ENCODE data around the gene CYTH1. TPM values are rescaled to one million over a fixed set of nuclear protein-coding genes. Genes with fewer than 3 reads are reported as not detected.

The CYTH1 gene
- polyA plus RNA-seq, 4 donors = 37.6 to 46.3 (median 38.9) TPM

DNA sequence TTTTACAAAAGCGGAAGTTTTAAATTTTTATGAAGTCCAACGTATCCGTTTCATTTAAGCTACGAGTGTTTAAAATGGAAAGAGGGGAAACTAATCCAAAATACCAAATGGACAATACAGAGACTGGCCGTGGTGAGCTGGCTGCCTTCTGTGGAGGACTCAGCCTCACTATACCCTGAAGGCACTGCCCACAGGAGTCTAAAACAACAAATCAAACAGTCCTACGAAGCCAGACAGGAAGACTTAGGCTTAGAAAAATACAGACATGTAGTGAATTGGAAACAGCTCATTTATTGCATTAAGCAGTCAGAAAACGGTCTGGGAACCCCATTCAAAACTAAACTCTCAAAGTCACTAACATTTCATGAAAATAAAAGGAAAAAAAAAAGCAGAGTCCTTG, 75.1 kb downstream of the CYTH1 start:
- WGBS, 3 donors = 88 to 96% (median 94%) methylated on average over 7 of the region's 7 CpGs
- Histone ChIP-seq H3K4me3 (ENCODE audit: low read depth in 1 of 3, low read length in 3 of 3) (no peak overlapping the region), H3K27ac (ENCODE audit: low read depth in 1 of 3, low read length in 2 of 3) (no peak overlapping the region), H3K27me3 (ENCODE audit: control insufficient read depth in 3 of 3, insufficient read depth in 3 of 3, low read length in 3 of 3) (no peaks in the 10 kb centered on the region), H3K9me3 (ENCODE audit: control insufficient read depth in 2 of 2, insufficient read depth in 1 of 2, low read depth in 1 of 2, low read length in 1 of 2) (no peaks in the 10 kb centered on the region), H3K36me3 (ENCODE audit: control insufficient read depth in 3 of 3, insufficient read depth in 2 of 3, low read depth in 1 of 3, low read length in 3 of 3) (peaks cover 4 to 28% (median 6%) of the 10 kb centered on the region in 3 donors), H3K4me1 (ENCODE audit: control insufficient read depth in 3 of 3, insufficient read depth in 2 of 3, low read depth in 1 of 3, low read length in 2 of 3) (peaks cover 0 to 6% (median 0%) of the 10 kb centered on the region in 3 donors)
- DNase-seq (no peak), FAIRE-seq (no peak)

DNA sequence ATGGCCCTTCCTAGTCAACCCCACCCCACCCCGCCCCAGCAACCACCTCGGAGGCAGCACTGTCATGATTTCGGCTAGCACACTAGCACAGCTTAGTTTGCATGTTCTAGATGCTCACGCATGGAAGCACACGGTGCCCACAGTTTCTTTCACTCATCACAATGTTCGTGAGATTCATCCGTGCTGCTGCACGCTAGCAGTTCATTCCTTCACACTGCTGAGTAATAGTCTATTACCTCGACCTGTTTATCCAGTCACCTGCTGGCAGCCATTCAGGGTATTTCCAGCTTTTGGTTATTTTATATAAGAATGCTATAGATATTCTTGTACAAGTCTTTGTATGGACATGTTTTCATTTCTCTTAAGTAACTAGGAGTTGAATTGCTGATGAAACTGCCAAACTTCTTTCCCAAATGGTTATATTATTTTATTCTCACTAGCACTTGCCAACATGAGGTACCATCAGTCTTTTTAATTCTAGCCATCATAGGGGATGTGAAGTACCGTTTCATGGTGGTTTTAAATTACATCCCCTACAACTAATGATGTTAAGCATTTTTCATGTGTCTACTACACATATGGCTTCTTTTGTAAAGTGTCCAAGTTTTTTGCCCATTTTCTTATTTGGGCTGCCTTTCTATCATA, 75.7 kb downstream of the CYTH1 start:
- Histone ChIP-seq H3K27me3 (ENCODE audit: control insufficient read depth in 3 of 3, insufficient read depth in 3 of 3, low read length in 3 of 3) (no peaks in the 10 kb centered on the region), H3K36me3 (ENCODE audit: control insufficient read depth in 3 of 3, insufficient read depth in 2 of 3, low read depth in 1 of 3, low read length in 3 of 3) (peaks cover 4 to 34% (median 12%) of the 10 kb centered on the region in 3 donors), H3K4me1 (ENCODE audit: control insufficient read depth in 3 of 3, insufficient read depth in 2 of 3, low read depth in 1 of 3, low read length in 2 of 3) (peaks cover 0 to 6% (median 0%) of the 10 kb centered on the region in 3 donors), H3K27ac (ENCODE audit: low read depth in 1 of 3, low read length in 2 of 3) (no peak overlapping the region), H3K9me3 (ENCODE audit: control insufficient read depth in 2 of 2, insufficient read depth in 1 of 2, low read depth in 1 of 2, low read length in 1 of 2) (no peaks in the 10 kb centered on the region), H3K4me3 (ENCODE audit: low read depth in 1 of 3, low read length in 3 of 3) (no peak overlapping the region)
- DNase-seq (no peak), FAIRE-seq (no peak)
- WGBS, 3 donors = 78 to 82% (median 79%) methylated on average over 10 of the region's 10 CpGs

DNA sequence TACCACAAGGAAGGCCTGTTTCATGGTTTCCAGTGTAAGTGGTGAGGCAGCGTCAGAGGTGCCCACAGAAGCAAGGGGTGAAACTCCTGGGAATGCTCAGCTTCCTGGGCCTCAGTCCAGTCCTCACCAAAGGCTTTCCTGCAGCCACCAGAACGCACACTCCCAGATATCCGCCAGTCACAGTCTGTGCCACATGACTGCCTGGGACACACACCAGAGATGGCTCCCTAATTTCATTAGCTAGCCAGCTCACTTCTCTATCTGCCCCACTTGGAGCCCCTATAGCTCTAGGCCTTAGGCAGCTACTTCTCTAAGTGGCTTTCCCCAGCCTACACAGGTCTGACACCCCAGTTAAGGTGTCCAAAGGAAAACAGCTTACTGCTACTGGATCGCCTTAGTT, 77.0 kb downstream of the CYTH1 start:
- H3K27ac ChIP-seq (ENCODE audit: low read depth in 1 of 3, low read length in 2 of 3) = no peak overlapping the region
- FAIRE-seq = no peak
- no peaks in the 10 kb centered on the region for H3K9me3 ChIP-seq (ENCODE audit: control insufficient read depth in 2 of 2, insufficient read depth in 1 of 2, low read depth in 1 of 2, low read length in 1 of 2)
- H3K36me3 ChIP-seq (ENCODE audit: control insufficient read depth in 3 of 3, insufficient read depth in 2 of 3, low read depth in 1 of 3, low read length in 3 of 3) = peaks cover 7 to 35% (median 15%) of the 10 kb centered on the region in 3 donors
- no peaks in the 10 kb centered on the region for H3K27me3 ChIP-seq (ENCODE audit: control insufficient read depth in 3 of 3, insufficient read depth in 3 of 3, low read length in 3 of 3)
- no peak for DNase-seq
- 94 to 95% (median 95%) methylated on average over 4 of the region's 4 CpGs for WGBS, 3 donors
- H3K4me1 ChIP-seq (ENCODE audit: control insufficient read depth in 3 of 3, insufficient read depth in 2 of 3, low read depth in 1 of 3, low read length in 2 of 3) = peaks cover 0 to 6% (median 0%) of the 10 kb centered on the region in 3 donors
- H3K4me3 ChIP-seq (ENCODE audit: low read depth in 1 of 3, low read length in 3 of 3) = no peak overlapping the region

DNA sequence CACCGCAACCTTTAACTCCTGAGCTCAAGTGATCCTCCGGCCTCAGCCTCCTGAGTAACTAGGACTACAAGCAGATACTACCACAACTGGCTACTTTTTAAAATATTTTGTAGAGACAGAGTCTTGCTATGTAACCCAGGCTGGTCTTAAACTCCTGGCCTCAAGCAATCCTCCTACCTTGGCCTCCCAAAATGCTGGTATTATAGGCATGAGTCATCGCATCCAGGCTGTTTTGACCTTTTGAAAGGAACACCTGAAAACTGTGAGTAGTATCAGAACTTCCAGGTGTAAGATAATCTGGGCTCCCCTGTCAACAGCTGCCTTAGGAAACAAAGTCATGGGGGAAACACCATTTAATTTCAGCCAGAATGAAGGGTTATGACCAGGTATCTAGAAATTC, 77.5 kb downstream of the CYTH1 start:
- Histone ChIP-seq H3K4me3 (ENCODE audit: low read depth in 1 of 3, low read length in 3 of 3) (no peak overlapping the region), H3K9me3 (ENCODE audit: control insufficient read depth in 2 of 2, insufficient read depth in 1 of 2, low read depth in 1 of 2, low read length in 1 of 2) (no peaks in the 10 kb centered on the region), H3K4me1 (ENCODE audit: control insufficient read depth in 3 of 3, insufficient read depth in 2 of 3, low read depth in 1 of 3, low read length in 2 of 3) (peaks cover 0 to 6% (median 0%) of the 10 kb centered on the region in 3 donors), H3K36me3 (ENCODE audit: control insufficient read depth in 3 of 3, insufficient read depth in 2 of 3, low read depth in 1 of 3, low read length in 3 of 3) (peaks cover 9 to 38% (median 20%) of the 10 kb centered on the region in 3 donors), H3K27me3 (ENCODE audit: control insufficient read depth in 3 of 3, insufficient read depth in 3 of 3, low read length in 3 of 3) (no peaks in the 10 kb centered on the region), H3K27ac (ENCODE audit: low read depth in 1 of 3, low read length in 2 of 3) (no peak overlapping the region)
- FAIRE-seq (no peak), DNase-seq (no peak)
- 93 to 99% (median 95%) methylated on average over 3 of the region's 3 CpGs for WGBS, 3 donors

DNA sequence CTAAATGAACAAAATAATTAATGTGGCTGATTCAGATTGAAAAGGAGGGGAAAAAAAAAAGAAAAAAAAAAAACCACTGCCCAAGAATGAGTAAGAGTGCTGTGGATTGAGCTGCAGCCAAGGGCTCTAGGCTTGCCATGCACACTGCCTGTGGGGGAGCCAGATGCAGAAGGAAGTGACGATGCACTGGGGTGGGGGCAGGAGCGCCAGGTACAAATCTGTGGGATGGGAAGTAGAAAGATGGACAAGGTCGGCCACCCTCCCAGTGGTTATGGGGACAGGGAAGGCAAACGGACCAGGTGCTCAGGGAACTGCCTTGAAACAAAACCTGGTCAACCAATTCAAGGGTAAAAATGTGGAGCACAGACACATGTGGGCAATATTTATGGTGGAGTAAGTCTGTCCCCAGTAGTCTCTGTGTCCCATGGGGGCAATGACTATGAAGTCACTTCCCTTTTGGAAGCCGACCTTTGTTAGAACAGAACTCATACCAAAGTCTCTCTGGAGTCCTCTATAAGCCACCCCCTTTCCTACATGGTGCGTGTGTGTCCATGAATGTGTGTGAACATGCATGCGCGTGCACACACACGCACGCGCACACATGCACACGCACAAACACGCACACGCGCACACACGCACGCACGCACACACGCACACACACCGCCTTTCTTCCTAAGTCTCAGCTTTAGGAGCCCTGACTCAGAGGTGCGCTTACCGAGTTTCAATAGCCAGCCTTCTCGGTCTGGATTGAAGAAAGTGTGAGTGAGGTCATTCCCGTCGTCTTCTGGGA, 84.3 kb downstream of the CYTH1 start:
- no peaks in the 10 kb centered on the region for H3K4me1 ChIP-seq (ENCODE audit: control insufficient read depth in 3 of 3, insufficient read depth in 2 of 3, low read depth in 1 of 3, low read length in 2 of 3)
- no peak overlapping the region for H3K4me3 ChIP-seq (ENCODE audit: low read depth in 1 of 3, low read length in 3 of 3)
- H3K27me3 ChIP-seq (ENCODE audit: control insufficient read depth in 3 of 3, insufficient read depth in 3 of 3, low read length in 3 of 3) = no peaks in the 10 kb centered on the region
- FAIRE-seq (no peak), DNase-seq (no peak)
- no peaks in the 10 kb centered on the region for H3K9me3 ChIP-seq (ENCODE audit: control insufficient read depth in 2 of 2, insufficient read depth in 1 of 2, low read depth in 1 of 2, low read length in 1 of 2)
- H3K27ac ChIP-seq (ENCODE audit: low read depth in 1 of 3, low read length in 2 of 3) = no peak overlapping the region
- 93 to 97% (median 95%) methylated on average over 25 of the region's 25 CpGs for WGBS, 3 donors
- H3K36me3 ChIP-seq (ENCODE audit: control insufficient read depth in 3 of 3, insufficient read depth in 2 of 3, low read depth in 1 of 3, low read length in 3 of 3) = peaks cover 27 to 52% (median 51%) of the 10 kb centered on the region in 3 donors

DNA sequence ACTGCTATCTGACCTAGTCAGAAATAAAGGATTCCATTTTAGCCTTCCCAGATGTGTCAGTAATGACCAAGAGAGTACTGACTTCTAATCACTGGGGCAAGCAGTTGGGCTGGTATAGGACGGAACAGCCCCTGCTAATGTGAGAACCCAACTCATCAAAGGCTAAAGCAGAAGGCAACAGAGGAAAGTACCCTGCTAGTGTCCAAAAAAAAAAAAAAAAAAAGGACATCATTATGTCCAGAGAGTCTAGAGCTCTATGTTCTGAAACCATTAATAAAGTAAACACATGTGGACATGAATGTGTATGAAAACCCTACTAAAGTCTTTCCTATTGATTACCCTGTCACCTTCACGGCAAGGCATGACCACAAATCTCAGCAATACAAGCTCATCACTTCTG, 85.0 kb downstream of the CYTH1 start:
- 87 to 95% (median 88%) methylated on average over 2 of the region's 2 CpGs for WGBS, 3 donors
- Histone ChIP-seq H3K27me3 (ENCODE audit: control insufficient read depth in 3 of 3, insufficient read depth in 3 of 3, low read length in 3 of 3) (no peaks in the 10 kb centered on the region), H3K9me3 (ENCODE audit: control insufficient read depth in 2 of 2, insufficient read depth in 1 of 2, low read depth in 1 of 2, low read length in 1 of 2) (no peaks in the 10 kb centered on the region), H3K36me3 (ENCODE audit: control insufficient read depth in 3 of 3, insufficient read depth in 2 of 3, low read depth in 1 of 3, low read length in 3 of 3) (peaks cover 23 to 58% (median 54%) of the 10 kb centered on the region in 3 donors), H3K4me1 (ENCODE audit: control insufficient read depth in 3 of 3, insufficient read depth in 2 of 3, low read depth in 1 of 3, low read length in 2 of 3) (no peaks in the 10 kb centered on the region), H3K4me3 (ENCODE audit: low read depth in 1 of 3, low read length in 3 of 3) (no peak overlapping the region), H3K27ac (ENCODE audit: low read depth in 1 of 3, low read length in 2 of 3) (no peak overlapping the region)
- DNase-seq = no peak
- FAIRE-seq = no peak

DNA sequence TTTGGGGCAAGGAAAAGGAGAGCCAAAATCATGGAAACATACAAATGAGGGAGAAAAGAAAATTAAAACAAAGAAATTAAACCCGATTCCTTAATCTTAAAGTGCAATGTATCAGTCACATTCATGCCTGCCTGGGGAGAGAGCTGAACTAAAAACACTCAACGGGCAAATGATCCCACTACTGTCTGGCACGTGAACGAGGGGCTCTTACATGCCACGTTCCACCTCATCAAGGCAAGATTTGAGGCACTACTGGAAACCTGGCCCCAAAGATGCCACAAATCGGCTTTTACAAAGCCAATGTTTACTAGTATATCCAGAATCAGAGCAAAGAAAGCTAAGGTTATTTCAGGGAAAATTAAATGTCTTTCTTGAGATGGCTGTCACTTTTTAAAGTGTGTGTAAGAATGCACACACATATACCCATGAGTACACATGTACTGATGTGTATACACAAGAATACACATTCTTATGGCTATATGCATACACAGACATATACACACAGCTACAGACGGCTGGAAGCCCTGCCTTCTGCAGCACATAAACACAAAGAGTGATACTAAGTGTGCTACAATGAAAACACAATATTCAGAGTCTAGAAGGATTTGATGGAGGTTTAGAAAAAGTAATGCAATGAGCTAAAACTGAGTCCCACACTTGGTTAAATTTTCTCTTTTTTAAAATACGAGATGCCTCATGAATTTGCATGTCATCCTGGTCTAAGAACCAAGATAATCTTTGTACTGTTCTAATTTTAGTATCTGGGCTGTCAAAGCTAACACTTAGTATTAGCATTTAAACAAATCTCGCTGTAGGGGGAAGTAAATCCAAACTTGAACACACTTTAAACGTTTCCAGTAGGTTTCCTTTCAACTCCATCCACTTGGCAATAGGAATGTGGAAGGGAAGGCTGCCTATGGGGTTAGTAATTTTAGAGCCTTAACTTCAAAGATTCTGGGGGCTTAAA, 85.8 kb downstream of the CYTH1 start:
- H3K36me3 ChIP-seq (ENCODE audit: control insufficient read depth in 3 of 3, insufficient read depth in 2 of 3, low read depth in 1 of 3, low read length in 3 of 3) = peaks cover 22 to 52% (median 48%) of the 10 kb centered on the region in 3 donors
- no peaks in the 10 kb centered on the region for H3K9me3 ChIP-seq (ENCODE audit: control insufficient read depth in 2 of 2, insufficient read depth in 1 of 2, low read depth in 1 of 2, low read length in 1 of 2)
- FAIRE-seq (no peak), DNase-seq (no peak)
- 77 to 83% (median 82%) methylated on average over 10 of the region's 10 CpGs for WGBS, 3 donors
- H3K27me3 ChIP-seq (ENCODE audit: control insufficient read depth in 3 of 3, insufficient read depth in 3 of 3, low read length in 3 of 3) = no peaks in the 10 kb centered on the region
- H3K27ac ChIP-seq (ENCODE audit: low read depth in 1 of 3, low read length in 2 of 3) = no peak overlapping the region
- H3K4me1 ChIP-seq (ENCODE audit: control insufficient read depth in 3 of 3, insufficient read depth in 2 of 3, low read depth in 1 of 3, low read length in 2 of 3) = no peaks in the 10 kb centered on the region
- no peak overlapping the region for H3K4me3 ChIP-seq (ENCODE audit: low read depth in 1 of 3, low read length in 3 of 3)

Measured in small intestine (tissue), 7 donors.